NT2/D1 (cell line): ENCODE results near the gene STK24.

Experiments used
- SUZ12 ChIP-seq: IDR thresholded peaks from 2 replicates; pipeline ENCODE4 v1.6.1; 2011; ENCODE audit not compliant: insufficient read length, insufficient read depth; ENCODE audit errors: extremely low read depth
- YY1 ChIP-seq: IDR thresholded peaks from 2 replicates; pipeline ENCODE4 v1.6.1; 2011; ENCODE audit not compliant: insufficient read length, insufficient read depth
- ZNF274 ChIP-seq: IDR thresholded peaks from 2 replicates; pipeline ENCODE4 v1.6.1; 2011; ENCODE audit warnings: mild to moderate bottlenecking, low read depth, low read length

DNA sequence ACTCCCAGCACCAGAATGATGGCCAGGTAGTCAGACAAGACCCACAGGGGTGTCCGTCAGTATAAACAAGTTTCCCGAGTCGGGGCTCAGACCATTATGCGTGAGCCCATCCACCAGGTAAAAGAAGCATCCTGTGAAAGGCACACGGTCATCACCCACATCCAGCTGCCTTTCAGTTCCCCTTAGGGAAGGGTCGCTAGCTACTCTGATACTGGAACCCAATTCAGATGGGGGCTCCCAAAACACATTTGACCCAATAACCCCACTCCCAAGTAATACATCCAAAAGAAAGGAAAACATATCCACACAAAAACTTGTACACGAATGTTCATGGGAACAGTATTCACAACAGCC lies 66.8 kb downstream of the STK24 start:
- TF ChIP-seq YY1 (no peak), ZNF274 (no peak), SUZ12 (no peak)
